ENCODE data around the gene ALDH3A1.

ALDH3A1 gene

DNA sequence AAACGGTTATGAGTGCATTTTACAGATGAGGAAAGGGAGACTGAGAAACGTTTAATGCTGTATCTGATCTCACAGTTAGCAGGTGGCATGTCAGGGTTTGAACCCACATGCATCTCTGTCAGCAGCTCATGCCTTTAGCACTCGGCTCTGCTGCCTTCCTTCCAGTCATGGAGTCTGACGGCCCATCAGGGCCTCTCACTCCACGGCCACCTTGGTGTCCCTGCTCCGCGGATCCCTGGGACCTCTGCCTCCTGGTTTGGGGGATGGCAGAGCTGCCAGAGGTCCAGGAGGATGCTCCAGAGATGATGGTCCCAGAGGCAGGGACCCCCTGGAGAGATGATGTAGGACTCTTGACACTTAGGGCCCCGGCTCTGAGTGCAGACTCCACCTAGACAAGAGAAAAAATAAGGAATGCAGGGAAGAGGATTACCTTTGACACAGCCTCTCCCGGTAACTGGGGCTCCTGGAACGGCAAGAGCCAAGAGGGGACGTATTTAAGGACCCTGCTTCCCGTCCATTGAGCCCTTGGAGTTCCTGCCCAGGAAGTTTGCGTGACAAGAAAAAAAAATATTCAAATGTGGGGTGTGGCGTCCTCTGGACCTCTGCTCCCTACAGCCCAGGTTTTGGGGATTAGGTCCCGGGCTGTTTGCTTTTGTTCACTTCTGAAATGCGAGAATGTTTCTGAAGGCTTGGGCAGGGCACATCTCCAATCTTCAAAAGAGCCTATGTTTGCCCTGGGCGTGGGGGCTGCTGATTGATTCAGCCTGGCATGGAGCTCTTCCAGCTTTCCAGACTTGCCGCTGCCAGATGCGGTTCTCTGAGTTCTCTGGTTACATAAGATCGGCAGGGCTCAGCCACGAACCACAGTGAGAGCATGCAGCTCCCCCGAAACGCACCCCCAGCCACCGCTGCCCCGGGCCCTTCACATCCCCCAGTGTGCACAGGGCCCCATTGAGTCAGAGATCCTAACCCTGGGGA, at the start of gene ALDH3A1:
TSS of gene ALDH3A1 (minus strand) at position 470 of the 978 bp plus-strand sequence. CDS start 3,169 bp downstream, outside the sequence.
- DNase-seq (ENCODE audit: low read depth, low spot score), result no peak
- no peak within 1 kb of the TSS for H3K4me3 ChIP-seq (ENCODE audit: low read depth, low read length)

GRCh38 chr17:19796457-19796856, 48.4 kb upstream of the ALDH3A1 start:
- TF ChIP-seq, protein P1, sequence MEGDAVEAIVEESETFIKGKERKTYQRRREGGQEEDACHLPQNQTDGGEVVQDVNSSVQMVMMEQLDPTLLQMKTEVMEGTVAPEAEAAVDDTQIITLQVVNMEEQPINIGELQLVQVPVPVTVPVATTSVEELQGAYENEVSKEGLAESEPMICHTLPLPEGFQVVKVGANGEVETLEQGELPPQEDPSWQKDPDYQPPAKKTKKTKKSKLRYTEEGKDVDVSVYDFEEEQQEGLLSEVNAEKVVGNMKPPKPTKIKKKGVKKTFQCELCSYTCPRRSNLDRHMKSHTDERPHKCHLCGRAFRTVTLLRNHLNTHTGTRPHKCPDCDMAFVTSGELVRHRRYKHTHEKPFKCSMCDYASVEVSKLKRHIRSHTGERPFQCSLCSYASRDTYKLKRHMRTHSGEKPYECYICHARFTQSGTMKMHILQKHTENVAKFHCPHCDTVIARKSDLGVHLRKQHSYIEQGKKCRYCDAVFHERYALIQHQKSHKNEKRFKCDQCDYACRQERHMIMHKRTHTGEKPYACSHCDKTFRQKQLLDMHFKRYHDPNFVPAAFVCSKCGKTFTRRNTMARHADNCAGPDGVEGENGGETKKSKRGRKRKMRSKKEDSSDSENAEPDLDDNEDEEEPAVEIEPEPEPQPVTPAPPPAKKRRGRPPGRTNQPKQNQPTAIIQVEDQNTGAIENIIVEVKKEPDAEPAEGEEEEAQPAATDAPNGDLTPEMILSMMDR (IDR thresholded peaks at IDR 0.05; ENCODE audit: insufficient read depth, low read length, missing control alignments), result no peak
- H3K4me3 ChIP-seq (ENCODE audit: low read depth, low read length), result no peak overlapping the region
- CTCF ChIA-PET, result no interaction called here
- POLR2A ChIA-PET, result no interaction called here
- DNase-seq (ENCODE audit: low read depth, low spot score), result no peak

More for the DNA sequence above, at the start of gene ALDH3A1:
- POLR2A ChIA-PET, result no interaction called here
- CTCF ChIA-PET, result interaction anchor here (1.4 to 19.5 kb wide), 3 partner anchors 11 to 79 kb away, joined by 3 to 217 read pairs (median 3); no protein-coding TSS in a partner anchor
- TF ChIP-seq, protein P1 (IDR thresholded peaks at IDR 0.05; ENCODE audit: insufficient read depth, low read length, missing control alignments), result no peak

DNA sequence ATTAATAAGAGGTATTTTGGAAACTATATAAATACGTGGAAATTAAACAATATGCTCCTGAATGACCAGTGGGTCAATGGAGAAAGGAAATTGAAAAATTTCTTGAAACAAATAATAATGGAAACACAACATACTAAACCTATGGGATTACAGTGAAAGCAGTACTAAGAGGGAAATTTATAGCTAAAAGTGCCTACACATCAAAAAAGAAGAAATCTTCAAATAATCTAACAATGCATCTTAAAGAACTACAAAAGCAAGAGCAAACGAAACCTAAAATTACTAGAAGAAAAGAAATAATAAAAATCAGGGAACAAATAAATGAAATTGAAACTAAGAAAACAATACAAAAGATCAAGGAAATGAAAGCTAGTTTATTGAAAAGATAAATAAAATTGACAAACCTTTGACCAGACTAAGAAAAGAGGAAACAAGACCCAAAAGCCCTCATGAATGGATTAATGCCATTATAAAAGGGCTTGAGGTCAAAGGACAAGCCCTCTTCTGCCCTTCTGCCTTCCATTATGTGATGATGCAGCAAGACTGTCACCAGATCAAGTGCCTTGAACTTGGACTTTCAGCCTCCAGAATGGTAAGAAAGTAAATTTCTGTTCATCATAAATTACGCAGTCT, 43.9 kb upstream of the ALDH3A1 start:
- DNase-seq (ENCODE audit: low read depth, low spot score), result no peak
- TF ChIP-seq, protein P1 (IDR thresholded peaks at IDR 0.05; ENCODE audit: insufficient read depth, low read length, missing control alignments), result no peak
- CTCF ChIA-PET, result interaction anchor here (1.5 to 1.8 kb wide), 2 partner anchors 25 to 29 kb away, joined by 3 to 6 read pairs; no protein-coding TSS in a partner anchor
- no peak overlapping the region for H3K4me3 ChIP-seq (ENCODE audit: low read depth, low read length)
- POLR2A ChIA-PET, result no interaction called here

GRCh38 chr17:19787733-19788357, 39.7 kb upstream of the ALDH3A1 start:
- H3K4me3 ChIP-seq (ENCODE audit: low read depth, low read length), result no peak overlapping the region
- POLR2A ChIA-PET, result no interaction called here
- no peak for DNase-seq (ENCODE audit: low read depth, low spot score)
- CTCF ChIA-PET, result no interaction called here
- TF ChIP-seq, protein P1 (IDR thresholded peaks at IDR 0.05; ENCODE audit: insufficient read depth, low read length, missing control alignments), result no peak

- TF ChIP-seq, protein P1 (IDR thresholded peaks at IDR 0.05; ENCODE audit: insufficient read depth, low read length, missing control alignments), result no peak
- ChIA-PET CTCF (no interaction called here), POLR2A (no interaction called here)
- DNase-seq (ENCODE audit: low read depth, low spot score), result no peak
- H3K4me3 ChIP-seq (ENCODE audit: low read depth, low read length), result no peak overlapping the region
These were observed 37.8 kb upstream of the ALDH3A1 start for GRCh38 chr17:19785854-19786253.

Measured in AG04449 (cell line).